GM19023 (cell line): ENCODE data around the gene SLC39A11.
"Not testable (repeated sequence)": the region's sequence is repeated elsewhere in the genome, so short reads cannot be mapped to it uniquely, and the experiment has no call there.

Experiments
- ATAC-seq: cut with Tn5 transposase; IDR thresholded peaks from one replicate; pipeline ENCODE4 v1.9.1; 2021; ENCODE audit warnings: mild to moderate bottlenecking, moderate library complexity; ENCODE audit not compliant: unreplicated experiment

The SLC39A11 gene

GRCh38 chr17:72846399-72846798, 246.1 kb downstream of the SLC39A11 start:
- no peak for ATAC-seq

GRCh38 chr17:72843591-72843990, 248.9 kb downstream of the SLC39A11 start:
- no peak for ATAC-seq

GRCh38 chr17:72840019-72840418, 252.5 kb downstream of the SLC39A11 start:
- no peak for ATAC-seq

- no peak for ATAC-seq
Measured at GRCh38 chr17:72839131-72839725, 253.3 kb downstream of the SLC39A11 start.

DNA sequence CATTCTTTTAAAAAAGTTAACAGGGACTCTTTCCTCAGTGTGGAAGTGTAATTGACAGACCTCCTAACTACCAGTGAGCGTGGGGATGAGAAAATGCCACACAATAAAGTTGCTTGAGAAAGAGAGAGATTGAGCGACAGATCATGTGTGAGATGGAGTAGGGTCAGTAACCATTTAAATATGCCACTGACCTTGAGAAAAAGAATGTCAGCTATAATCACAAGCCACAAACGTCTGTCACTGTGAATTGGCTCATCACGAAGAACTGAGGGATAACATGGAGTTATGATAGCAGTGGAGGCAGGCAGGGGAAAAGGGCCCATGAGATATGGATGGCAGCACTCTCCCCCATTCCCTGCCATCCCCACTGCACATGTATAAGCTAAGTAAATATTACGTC, 253.9 kb downstream of the SLC39A11 start:
- no peak for ATAC-seq

DNA sequence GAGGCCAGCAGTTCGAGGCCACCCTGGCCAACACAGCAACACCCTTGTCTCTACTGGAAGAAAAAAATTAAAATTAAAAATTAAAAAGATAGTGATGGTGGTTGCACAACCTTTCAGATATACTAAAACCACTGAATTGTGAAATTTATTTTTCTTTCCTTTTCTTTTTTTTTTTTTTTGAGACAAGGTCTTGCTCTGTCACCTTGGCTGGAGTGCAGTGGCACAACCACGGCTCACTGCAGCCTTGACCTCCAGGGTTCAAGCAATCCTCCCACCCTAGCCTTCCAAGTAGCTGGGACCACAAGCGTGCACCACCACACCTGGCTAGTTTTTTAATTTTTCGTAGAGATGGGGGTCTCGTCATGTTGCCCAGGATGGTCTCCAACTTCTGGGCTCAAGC, 254.4 kb downstream of the SLC39A11 start:
- no peak for ATAC-seq

DNA sequence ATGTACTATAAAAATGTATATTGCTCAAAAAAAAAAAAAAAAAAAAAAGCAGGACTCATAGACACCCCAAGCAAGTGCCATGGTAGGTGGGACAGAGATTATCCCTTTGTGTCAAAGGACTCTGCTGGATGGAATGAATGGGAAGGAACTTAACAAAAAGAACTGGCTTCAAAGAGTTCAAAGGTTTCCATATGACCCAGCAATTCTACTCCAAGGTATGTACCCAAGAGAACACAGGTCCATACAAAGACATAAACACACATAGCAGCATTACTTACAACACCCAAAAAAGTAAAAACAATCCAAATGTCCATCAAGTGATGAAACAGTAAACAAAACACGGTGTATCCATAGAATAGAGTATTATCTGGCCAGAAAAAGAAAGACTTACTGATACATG, 255.2 kb downstream of the SLC39A11 start:
- no peak for ATAC-seq

DNA sequence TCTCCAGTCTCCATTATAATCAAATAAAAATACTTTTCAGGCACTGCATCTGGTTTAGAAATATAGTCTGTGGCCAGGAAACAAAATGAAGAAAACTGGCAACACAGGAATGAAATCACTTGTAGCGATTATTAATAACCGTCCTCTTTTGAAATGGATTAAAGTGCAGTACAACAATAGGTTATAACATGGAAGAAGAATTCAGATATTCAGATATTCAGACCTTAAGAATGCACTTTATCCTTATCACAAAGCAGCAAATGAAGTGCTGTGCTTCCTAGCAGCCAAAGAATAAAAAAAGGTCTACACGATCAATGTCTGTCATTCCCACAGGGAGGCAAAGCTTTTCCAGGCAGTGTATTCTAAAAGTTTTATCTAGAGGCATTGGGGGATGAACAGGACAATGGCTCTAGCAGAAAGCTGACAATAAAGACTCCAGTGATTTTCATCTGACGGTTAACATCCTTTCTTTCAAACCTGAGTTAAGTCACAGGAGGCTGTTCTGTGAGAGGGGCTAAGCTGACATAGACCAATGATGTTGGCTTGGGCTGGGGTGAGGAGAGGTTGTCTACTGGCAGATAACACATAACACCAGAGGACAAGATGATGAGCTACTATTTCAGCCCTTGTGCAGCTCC, 259.2 kb downstream of the SLC39A11 start:
- no peak for ATAC-seq

DNA sequence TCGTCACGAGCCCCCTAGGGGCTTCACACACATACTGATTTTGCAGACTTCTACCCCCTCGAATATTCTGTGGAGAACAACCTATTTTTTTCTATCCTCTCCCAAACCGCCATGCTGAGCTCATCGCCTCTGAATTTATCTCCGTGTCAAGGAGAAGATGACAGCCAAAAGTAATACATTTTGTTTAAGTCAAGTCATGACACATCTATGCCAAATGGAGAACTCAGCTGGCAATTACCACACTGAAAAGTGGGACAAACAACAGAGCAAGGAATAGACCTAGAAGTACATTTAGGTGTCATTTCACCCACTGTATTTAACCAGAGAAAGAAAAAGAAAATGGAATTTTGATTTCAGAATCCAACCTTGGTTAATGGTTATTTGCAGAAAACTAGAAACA, 260.2 kb downstream of the SLC39A11 start:
- no peak for ATAC-seq

DNA sequence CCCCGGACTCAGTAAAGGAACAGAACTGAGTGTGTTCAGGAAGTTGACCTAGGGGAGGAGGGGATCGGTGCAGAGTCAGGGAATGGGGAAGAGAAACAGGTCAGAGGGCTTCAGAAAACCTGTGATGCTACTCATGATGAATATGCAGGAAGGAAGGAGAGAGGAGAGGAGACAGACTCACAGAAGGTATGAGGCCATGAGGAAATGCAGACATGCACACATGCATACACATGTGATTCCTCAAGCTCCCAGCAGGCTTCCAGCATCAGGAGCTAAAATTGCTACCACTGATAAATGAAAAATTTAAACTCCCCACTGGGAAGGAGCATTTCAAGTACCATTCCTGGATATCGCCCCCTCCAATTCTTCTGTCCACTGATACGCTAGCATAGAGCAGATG, 262.6 kb downstream of the SLC39A11 start:
- no peak for ATAC-seq

DNA sequence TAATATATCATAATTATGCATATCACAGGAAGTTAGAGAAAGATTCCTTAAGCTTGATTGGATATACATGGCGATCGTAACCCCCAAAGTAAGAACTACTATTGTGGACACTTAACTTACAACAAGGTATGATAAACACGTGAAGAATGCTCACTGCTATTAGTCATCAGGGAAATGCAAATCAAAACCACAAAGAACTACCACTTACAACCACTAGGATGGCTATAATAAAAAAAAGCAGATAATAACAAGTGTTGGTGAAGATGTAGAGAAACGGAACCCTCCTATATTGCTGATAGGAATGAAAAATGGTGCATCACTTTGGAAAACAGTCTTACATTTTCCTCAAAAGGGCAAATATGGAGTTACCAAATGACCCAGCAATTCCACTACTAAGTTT, 265.9 kb downstream of the SLC39A11 start:
- ATAC-seq = no peak

- not testable (repeated sequence) for ATAC-seq
Measured at GRCh38 chr17:72826059-72826458, 266.4 kb downstream of the SLC39A11 start.

GRCh38 chr17:72825218-72825617, 267.3 kb downstream of the SLC39A11 start:
- no peak for ATAC-seq

GRCh38 chr17:72824267-72824666, 268.2 kb downstream of the SLC39A11 start:
- not testable (repeated sequence) for ATAC-seq

GRCh38 chr17:72822358-72823023, 270.0 kb downstream of the SLC39A11 start:
- no peak for ATAC-seq

- no peak for ATAC-seq
Measured at GRCh38 chr17:72816406-72816805, 276.1 kb downstream of the SLC39A11 start.

DNA sequence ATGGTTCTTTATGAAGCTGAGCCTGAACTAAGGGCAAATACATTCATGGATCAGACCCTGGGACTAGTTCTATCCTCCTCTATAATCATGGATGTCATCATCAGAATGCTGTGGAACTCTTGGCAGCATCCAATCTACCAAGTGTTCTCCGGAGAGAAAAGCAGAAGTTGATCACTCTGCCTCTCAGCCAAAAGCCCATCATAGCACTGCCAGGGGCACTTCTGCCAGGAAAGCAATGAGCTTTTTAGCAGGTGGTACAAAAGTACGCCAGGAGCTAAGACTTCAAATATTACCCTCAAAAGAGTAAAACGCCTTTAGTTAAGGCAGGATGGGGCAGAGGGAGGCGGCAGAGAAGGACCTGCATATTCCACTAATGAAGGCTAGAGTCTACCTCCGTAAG, 279.0 kb downstream of the SLC39A11 start:
- ATAC-seq = no peak

DNA sequence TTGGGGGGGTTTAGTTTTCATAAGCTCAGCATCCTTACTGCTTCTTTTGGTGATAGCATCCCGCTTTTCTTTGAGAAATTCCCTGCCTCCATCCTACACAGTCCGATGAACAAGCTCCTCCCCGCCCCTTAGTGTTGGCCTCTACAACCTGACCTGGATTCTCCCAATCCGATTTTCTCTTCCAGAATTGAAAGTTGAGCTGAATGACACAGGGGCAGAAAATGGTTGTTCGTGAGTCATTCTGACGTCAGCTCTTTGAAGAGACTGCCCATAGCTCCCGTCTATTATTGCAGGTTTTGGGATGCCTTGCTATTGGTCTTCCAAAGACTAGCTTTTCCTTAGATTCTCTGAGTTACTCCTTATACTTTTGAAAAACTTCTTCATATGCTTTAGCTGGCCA, 279.7 kb downstream of the SLC39A11 start:
- no peak for ATAC-seq

- ATAC-seq = no peak
Measured at GRCh38 chr17:72811976-72812687, 280.4 kb downstream of the SLC39A11 start.

DNA sequence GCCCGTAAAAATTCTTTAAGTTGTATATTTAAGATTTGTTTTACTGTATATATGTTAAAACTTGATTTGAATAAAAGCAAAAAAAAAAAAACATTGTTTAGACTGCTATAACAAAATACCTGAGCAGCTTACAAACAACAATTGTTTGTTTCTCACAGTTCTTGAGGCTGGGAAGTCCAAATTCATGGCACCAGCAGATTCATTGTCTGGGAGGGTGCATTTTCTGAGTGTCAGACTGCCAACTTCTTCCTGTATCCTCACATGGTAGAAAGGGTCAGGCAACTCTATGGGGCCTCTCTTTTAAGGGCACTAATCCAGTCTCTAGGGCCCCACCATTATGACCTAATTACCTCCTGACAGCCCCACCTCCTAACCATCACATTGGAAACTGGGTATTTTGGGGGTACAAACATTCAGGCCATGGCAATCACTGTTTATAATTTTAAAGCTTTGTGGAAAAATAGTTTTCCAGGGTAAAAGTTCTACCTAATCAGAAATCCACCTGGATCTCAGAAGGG, 281.4 kb downstream of the SLC39A11 start:
- no peak for ATAC-seq

DNA sequence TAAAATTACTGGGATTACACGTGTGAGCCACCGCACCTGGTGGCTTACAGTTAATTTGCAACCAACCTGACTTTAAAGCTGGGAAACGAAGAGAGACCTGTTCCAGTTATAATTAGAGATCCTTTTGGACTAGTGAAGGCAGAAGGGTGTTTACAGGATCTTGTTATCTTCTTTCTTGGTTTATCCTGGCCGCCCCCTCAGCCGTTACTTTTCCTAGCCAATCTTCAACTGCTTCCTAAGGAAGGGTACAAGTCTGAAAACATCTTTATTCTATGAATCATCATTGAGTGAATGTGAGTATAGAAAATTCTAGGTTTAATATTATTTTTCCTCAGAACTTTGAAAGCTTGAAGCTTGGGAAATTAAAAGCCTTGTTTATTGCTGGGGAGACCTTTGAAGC, 286.5 kb downstream of the SLC39A11 start:
- no peak for ATAC-seq
